Peyer's patch (tissue), 4 donors: ENCODE measurements around the gene AFTPH. TPM values are rescaled to one million over a fixed set of nuclear protein-coding genes. Genes with fewer than 3 reads are reported as not detected.
A peak's percentile ranks its signal among the peaks of the same experiment; 100 is the strongest.

Source experiments
- DNase-seq, 3 donors: peaks; one replicate each; pipeline ENCODE4 v3.0.0-alpha.2; 2017 to 2019
- H3K27ac ChIP-seq, 4 donors: fragments of 200-600 bp; sonication (generic); one replicate each; pipeline ENCODE4 v1.5.1; 2016 to 2019
- H3K27me3 ChIP-seq, 2 donors: fragments of 200-600 bp; sonication (generic); one replicate each; pipeline ENCODE4 v1.5.1; 2019
- H3K36me3 ChIP-seq, 3 donors: fragments of 200-600 bp; sonication (generic); one replicate each; pipeline ENCODE4 v1.5.1; 2016 to 2019
- H3K4me1 ChIP-seq, 4 donors: fragments of 200-600 bp; sonication (generic); one replicate each; pipeline ENCODE4 v1.5.1; 2016 to 2019
- H3K4me3 ChIP-seq, 4 donors: fragments of 200-600 bp; sonication (generic); 1 replicate in 3 of 4; 2 replicates in 1 of 4; pipeline ENCODE4 v1.5.1; 2016 to 2019; ENCODE audit warnings: mild to moderate bottlenecking in 1 of 4
- H3K9me3 ChIP-seq, 4 donors: fragments of 200-600 bp; sonication (generic); one replicate each; pipeline ENCODE4 v1.5.1; 2016 to 2019; ENCODE audit warnings: mild to moderate bottlenecking in 1 of 4
- CTCF ChIP-seq, 6 experiments: fragments of 450-650 bp in 4 of 6; fragments of 200-600 bp in 2 of 6; sonication (generic) in 1 of 6; IDR thresholded peaks; one replicate each; pipeline ENCODE4 v1.5.1; 2017 to 2019; ENCODE audit warnings: antibody characterized with exemption in 6 of 6, mild to moderate bottlenecking in 3 of 6, moderate library complexity in 1 of 6
- POLR2A ChIP-seq, 2 donors: fragments of 450-650 bp; IDR thresholded peaks; one replicate each; pipeline ENCODE4 v1.5.1; 2017; ENCODE audit warnings: antibody characterized with exemption in 2 of 2, mild to moderate bottlenecking in 2 of 2, moderate library complexity in 2 of 2
- total RNA-seq, 4 donors: library from RNA; depleted of rRNA; stranded (reverse); fragments of >200 nt; gene quantifications; one replicate each; pipeline ENCODE4 v1.1.0, GENCODE V29; 2016

AFTPH gene
- total RNA-seq, 4 donors from 2014 or later = 41.7 to 79.0 (median 69.3) TPM

- Histone ChIP-seq H3K27ac (no peak overlapping the region), H3K4me1 (peaks cover 0 to 9% (median 8%) of the 10 kb centered on the region in 4 donors), H3K36me3 (no peaks in the 10 kb centered on the region), H3K9me3 (no peaks in the 10 kb centered on the region), H3K27me3 (no peaks in the 10 kb centered on the region), H3K4me3 (no peak overlapping the region)
- TF ChIP-seq CTCF (IDR thresholded peaks at IDR 0.05) = no peak
- no peak for TF ChIP-seq POLR2A (IDR thresholded peaks at IDR 0.05)
- no peak for DNase-seq
Measured at GRCh38 chr2:64541547-64541946, 17.4 kb downstream of the AFTPH start.

- Histone ChIP-seq H3K27me3 (no peaks in the 10 kb centered on the region), H3K9me3 (no peaks in the 10 kb centered on the region), H3K27ac (peak overlapping the region in 1 of 4 donors; percentile 27)
Measured at GRCh38 chr2:64542071-64543007, 18.2 kb downstream of the AFTPH start.

GRCh38 chr2:64543008-64543697 is 19.0 kb downstream of the AFTPH start:
- Histone ChIP-seq H3K27me3 (no peaks in the 10 kb centered on the region), H3K27ac (peak overlapping the region in 1 of 4 donors; percentile 27), H3K4me3 (no peak overlapping the region), H3K36me3 (no peaks in the 10 kb centered on the region), H3K9me3 (no peaks in the 10 kb centered on the region), H3K4me1 (peaks cover 0 to 9% (median 8%) of the 10 kb centered on the region in 4 donors)
- DNase-seq = no peak
- TF ChIP-seq CTCF (IDR thresholded peaks at IDR 0.05) (no peak), POLR2A (IDR thresholded peaks at IDR 0.05) (no peak)

More at GRCh38 chr2:64542071-64543007, 18.2 kb downstream of the AFTPH start:
- TF ChIP-seq CTCF (IDR thresholded peaks at IDR 0.05) = no peak
- TF ChIP-seq POLR2A (IDR thresholded peaks at IDR 0.05) = no peak
- H3K4me1 ChIP-seq = peaks cover 0 to 9% (median 8%) of the 10 kb centered on the region in 4 donors
- H3K36me3 ChIP-seq = no peaks in the 10 kb centered on the region
- H3K4me3 ChIP-seq = no peak overlapping the region
- DNase-seq = no peak

- Histone ChIP-seq H3K4me3 (no peak overlapping the region), H3K27ac (no peak overlapping the region), H3K9me3 (no peaks in the 10 kb centered on the region), H3K27me3 (no peaks in the 10 kb centered on the region), H3K4me1 (peaks cover 0 to 8% (median 0%) of the 10 kb centered on the region in 4 donors), H3K36me3 (no peaks in the 10 kb centered on the region)
- TF ChIP-seq CTCF (IDR thresholded peaks at IDR 0.05) = no peak
- TF ChIP-seq POLR2A (IDR thresholded peaks at IDR 0.05) = no peak
- no peak for DNase-seq
Measured at GRCh38 chr2:64548761-64549160, 24.6 kb downstream of the AFTPH start.

- H3K27me3 ChIP-seq = no peaks in the 10 kb centered on the region
- peaks cover 0 to 8% (median 0%) of the 10 kb centered on the region in 4 donors for H3K4me1 ChIP-seq
- H3K27ac ChIP-seq = no peak overlapping the region
- no peaks in the 10 kb centered on the region for H3K9me3 ChIP-seq
- no peaks in the 10 kb centered on the region for H3K36me3 ChIP-seq
- no peak overlapping the region for H3K4me3 ChIP-seq
- no peak for DNase-seq
- TF ChIP-seq POLR2A (IDR thresholded peaks at IDR 0.05) = no peak
- no peak for TF ChIP-seq CTCF (IDR thresholded peaks at IDR 0.05)
Measured at GRCh38 chr2:64550042-64550441, 25.9 kb downstream of the AFTPH start.
